ENCODE measurements around the gene ZNF385A.
A peak's percentile ranks its signal among the peaks of the same experiment; 100 is the strongest.

ZNF385A gene

GRCh38 chr12:54389607-54390175 is 5.2 kb upstream of the ZNF385A start:
- Histone ChIP-seq H3K4me3 (ENCODE audit: low read depth in 1 of 2, low read length in 2 of 2) (no peak overlapping the region), H3K9me3 (ENCODE audit: low read length) (no peaks in the 10 kb centered on the region), H3K36me3 (ENCODE audit: insufficient read depth, low read length) (peaks cover 4% of the 10 kb centered on the region), H3K27me3 (ENCODE audit: control insufficient read depth in 1 of 2, insufficient read depth in 2 of 2, low read length in 2 of 2) (no peaks in the 10 kb centered on the region), H3K27ac (ENCODE audit: low read depth, low read length) (no peak overlapping the region), H3K9ac (ENCODE audit: low read length) (no peak overlapping the region), H3K4me1 (ENCODE audit: insufficient read depth, low read length) (peaks cover 5% of the 10 kb centered on the region)

DNA sequence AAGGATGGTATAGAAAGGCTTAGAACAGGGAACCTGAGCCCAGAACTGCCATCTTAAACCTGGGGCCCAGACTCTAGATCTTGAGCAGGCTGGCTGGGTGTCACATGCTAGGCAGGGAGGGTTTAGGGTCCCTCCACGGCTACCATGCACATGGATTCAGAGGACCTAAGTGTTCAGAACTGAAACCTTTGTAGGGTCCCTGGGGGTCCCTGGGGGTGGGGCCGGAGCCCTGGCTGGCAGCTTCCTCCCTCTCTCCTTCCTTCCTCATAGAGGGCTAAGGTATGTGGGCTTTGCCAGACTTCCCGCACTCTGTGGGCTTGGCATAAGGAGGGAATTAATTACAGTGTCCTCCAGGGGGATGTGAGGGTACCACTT is 4.6 kb upstream of the ZNF385A start:
- H3K36me3 ChIP-seq (ENCODE audit: insufficient read depth, low read length): no peaks in the 10 kb centered on the region
- no peak overlapping the region for H3K27ac ChIP-seq (ENCODE audit: low read depth, low read length)
- H3K27me3 ChIP-seq (ENCODE audit: control insufficient read depth in 1 of 2, insufficient read depth in 2 of 2, low read length in 2 of 2): no peaks in the 10 kb centered on the region
- H3K9ac ChIP-seq (ENCODE audit: low read length): no peak overlapping the region
- peaks cover 5% of the 10 kb centered on the region for H3K4me1 ChIP-seq (ENCODE audit: insufficient read depth, low read length)
- H3K4me3 ChIP-seq (ENCODE audit: low read depth in 1 of 2, low read length in 2 of 2): no peak overlapping the region
- no peaks in the 10 kb centered on the region for H3K9me3 ChIP-seq (ENCODE audit: low read length)

GRCh38 chr12:54388237-54389133 is 4.0 kb upstream of the ZNF385A start:
- H3K36me3 ChIP-seq (ENCODE audit: insufficient read depth, low read length): no peaks in the 10 kb centered on the region
- H3K4me3 ChIP-seq (ENCODE audit: low read depth in 1 of 2, low read length in 2 of 2): no peak overlapping the region
- H3K27ac ChIP-seq (ENCODE audit: low read depth, low read length): no peak overlapping the region
- no peaks in the 10 kb centered on the region for H3K27me3 ChIP-seq (ENCODE audit: control insufficient read depth in 1 of 2, insufficient read depth in 2 of 2, low read length in 2 of 2)
- peaks cover 5% of the 10 kb centered on the region for H3K4me1 ChIP-seq (ENCODE audit: insufficient read depth, low read length)
- H3K9ac ChIP-seq (ENCODE audit: low read length): no peak overlapping the region
- no peaks in the 10 kb centered on the region for H3K9me3 ChIP-seq (ENCODE audit: low read length)

DNA sequence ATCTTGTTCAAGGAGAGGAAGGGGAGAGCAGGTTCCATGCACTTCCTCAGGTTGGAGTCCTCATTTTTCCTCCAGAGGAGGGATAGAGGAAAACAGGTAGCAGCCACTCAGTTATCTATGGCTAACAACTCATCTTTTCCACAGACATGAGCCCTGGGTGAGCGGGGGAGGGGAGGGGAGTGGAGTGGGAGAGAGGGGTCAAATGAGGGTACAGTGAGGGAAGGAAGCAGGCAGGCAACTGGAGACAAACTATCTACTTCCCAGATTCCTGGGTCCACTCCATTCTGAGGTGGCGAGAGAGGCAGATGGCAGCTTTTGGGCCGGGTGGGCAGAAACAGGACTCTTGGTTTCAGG is 2.6 kb upstream of the ZNF385A start:
- no peak overlapping the region for H3K27ac ChIP-seq (ENCODE audit: low read depth, low read length)
- H3K9ac ChIP-seq (ENCODE audit: low read length): no peak overlapping the region
- no peaks in the 10 kb centered on the region for H3K36me3 ChIP-seq (ENCODE audit: insufficient read depth, low read length)
- H3K9me3 ChIP-seq (ENCODE audit: low read length): no peaks in the 10 kb centered on the region
- peaks cover 5% of the 10 kb centered on the region for H3K4me1 ChIP-seq (ENCODE audit: insufficient read depth, low read length)
- H3K27me3 ChIP-seq (ENCODE audit: control insufficient read depth in 1 of 2, insufficient read depth in 2 of 2, low read length in 2 of 2): no peaks in the 10 kb centered on the region
- no peak overlapping the region for H3K4me3 ChIP-seq (ENCODE audit: low read depth in 1 of 2, low read length in 2 of 2)

GRCh38 chr12:54386403-54387113 is 2.0 kb upstream of the ZNF385A start:
- Histone ChIP-seq H3K27me3 (ENCODE audit: control insufficient read depth in 1 of 2, insufficient read depth in 2 of 2, low read length in 2 of 2) (no peaks in the 10 kb centered on the region), H3K9ac (ENCODE audit: low read length) (no peak overlapping the region), H3K4me3 (ENCODE audit: low read depth in 1 of 2, low read length in 2 of 2) (no peak overlapping the region), H3K36me3 (ENCODE audit: insufficient read depth, low read length) (no peaks in the 10 kb centered on the region), H3K4me1 (ENCODE audit: insufficient read depth, low read length) (peaks cover 5% of the 10 kb centered on the region), H3K27ac (ENCODE audit: low read depth, low read length) (no peak overlapping the region), H3K9me3 (ENCODE audit: low read length) (no peaks in the 10 kb centered on the region)

DNA sequence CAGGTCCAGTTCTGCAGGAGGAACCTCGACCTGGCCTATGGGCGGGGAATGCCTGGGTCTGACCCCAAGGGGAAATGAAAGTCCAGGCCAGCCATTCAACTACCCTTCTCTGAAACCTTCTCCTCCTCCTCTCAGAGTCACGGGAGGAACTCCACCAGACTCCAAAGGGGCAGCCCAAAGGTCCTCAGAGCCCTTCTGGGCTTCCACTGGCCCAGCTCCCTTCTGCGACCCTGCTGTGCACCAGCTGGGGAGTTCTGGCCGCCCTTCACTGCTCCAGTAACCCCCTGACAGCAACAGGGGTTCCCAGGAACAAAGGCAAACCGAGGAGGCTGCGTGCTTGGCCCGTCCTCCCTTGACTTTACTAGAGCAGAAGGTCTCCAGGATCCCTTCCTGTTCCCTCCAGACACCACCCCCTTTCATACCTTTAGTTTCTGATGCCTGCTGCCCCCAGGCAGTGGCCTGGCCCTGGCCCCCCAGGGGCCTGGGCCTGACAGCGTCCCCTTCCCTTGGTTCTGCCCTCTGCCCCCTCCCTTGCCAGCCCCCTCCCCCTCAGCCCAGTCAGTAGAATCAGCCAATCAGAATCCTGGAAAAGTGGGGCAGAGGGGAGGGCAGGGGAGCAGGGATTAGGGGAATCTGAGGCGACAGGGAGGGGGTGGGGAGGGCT is 850 bp upstream of the ZNF385A start:
- Histone ChIP-seq H3K9me3 (ENCODE audit: low read length) (no peaks in the 10 kb centered on the region), H3K4me1 (ENCODE audit: insufficient read depth, low read length) (peaks cover 5% of the 10 kb centered on the region), H3K36me3 (ENCODE audit: insufficient read depth, low read length) (no peaks in the 10 kb centered on the region), H3K9ac (ENCODE audit: low read length) (no peak overlapping the region), H3K4me3 (ENCODE audit: low read depth in 1 of 2, low read length in 2 of 2) (no peak overlapping the region), H3K27me3 (ENCODE audit: control insufficient read depth in 1 of 2, insufficient read depth in 2 of 2, low read length in 2 of 2) (no peaks in the 10 kb centered on the region), H3K27ac (ENCODE audit: low read depth, low read length) (no peak overlapping the region)

- Histone ChIP-seq H3K4me1 (ENCODE audit: insufficient read depth, low read length) (peaks cover 10% of the 10 kb centered on the region), H3K27ac (ENCODE audit: low read depth, low read length) (no peak overlapping the region), H3K9me3 (ENCODE audit: low read length) (no peaks in the 10 kb centered on the region), H3K27me3 (ENCODE audit: control insufficient read depth in 1 of 2, insufficient read depth in 2 of 2, low read length in 2 of 2) (no peaks in the 10 kb centered on the region), H3K9ac (ENCODE audit: low read length) (no peak overlapping the region), H3K4me3 (ENCODE audit: low read depth in 1 of 2, low read length in 2 of 2) (no peak overlapping the region), H3K36me3 (ENCODE audit: insufficient read depth, low read length) (no peaks in the 10 kb centered on the region)
Measured at GRCh38 chr12:54383041-54383609, 1.4 kb downstream of the ZNF385A start.

- H3K4me1 ChIP-seq (ENCODE audit: insufficient read depth, low read length): peaks cover 19% of the 10 kb centered on the region
- no peaks in the 10 kb centered on the region for H3K27me3 ChIP-seq (ENCODE audit: control insufficient read depth in 1 of 2, insufficient read depth in 2 of 2, low read length in 2 of 2)
- no peaks in the 10 kb centered on the region for H3K36me3 ChIP-seq (ENCODE audit: insufficient read depth, low read length)
- H3K4me3 ChIP-seq (ENCODE audit: low read depth in 1 of 2, low read length in 2 of 2): no peak overlapping the region
- no peak overlapping the region for H3K27ac ChIP-seq (ENCODE audit: low read depth, low read length)
- no peak overlapping the region for H3K9ac ChIP-seq (ENCODE audit: low read length)
- H3K9me3 ChIP-seq (ENCODE audit: low read length): no peaks in the 10 kb centered on the region
Measured at GRCh38 chr12:54381136-54381535, 3.4 kb downstream of the ZNF385A start.

DNA sequence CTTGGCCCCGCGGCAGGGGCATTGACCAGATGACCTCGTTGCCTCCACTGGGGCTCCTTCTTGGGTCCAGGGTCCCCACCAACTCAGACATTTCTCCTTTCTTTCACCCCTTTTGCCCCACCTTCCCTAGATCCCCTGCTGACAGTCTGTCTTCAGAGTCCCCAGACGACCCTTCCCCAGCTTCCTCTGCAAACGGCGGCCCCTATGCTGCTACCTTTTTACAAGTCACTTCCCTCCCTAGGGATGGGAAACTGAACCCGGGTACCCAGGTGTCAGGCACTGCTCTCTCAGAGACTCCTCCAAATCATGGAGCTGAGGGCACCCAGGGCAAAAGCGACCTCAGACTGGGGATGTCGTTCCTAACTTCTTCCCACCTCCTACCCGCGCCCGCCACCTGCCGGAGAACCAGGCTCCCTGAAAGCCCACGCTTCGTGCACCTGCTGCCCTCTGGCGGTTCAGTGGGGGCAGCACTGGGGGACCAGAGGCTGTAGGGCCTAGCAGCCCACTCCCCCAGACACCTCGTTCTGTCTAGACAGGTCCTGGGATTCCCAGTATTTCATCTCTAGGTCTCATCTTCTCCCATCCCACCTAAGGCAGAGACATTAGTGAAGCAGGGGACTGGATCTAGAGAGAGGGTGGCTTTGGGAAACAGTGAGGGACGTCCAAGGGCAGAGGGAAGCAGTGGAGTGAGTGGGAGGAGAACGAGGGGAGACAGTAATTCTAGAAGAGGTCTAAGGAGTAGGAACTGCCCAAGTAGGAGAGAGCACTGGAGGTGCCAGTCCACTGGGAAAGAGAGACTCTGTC is 4.9 kb downstream of the ZNF385A start:
- Histone ChIP-seq H3K9ac (ENCODE audit: low read length) (no peak overlapping the region), H3K27me3 (ENCODE audit: control insufficient read depth in 1 of 2, insufficient read depth in 2 of 2, low read length in 2 of 2) (no peaks in the 10 kb centered on the region), H3K36me3 (ENCODE audit: insufficient read depth, low read length) (no peaks in the 10 kb centered on the region), H3K4me3 (ENCODE audit: low read depth in 1 of 2, low read length in 2 of 2) (peak overlapping the region; percentile 58 to 76), H3K27ac (ENCODE audit: low read depth, low read length) (peak overlapping the region; percentile 94), H3K9me3 (ENCODE audit: low read length) (no peaks in the 10 kb centered on the region), H3K4me1 (ENCODE audit: insufficient read depth, low read length) (peaks cover 32% of the 10 kb centered on the region)

DNA sequence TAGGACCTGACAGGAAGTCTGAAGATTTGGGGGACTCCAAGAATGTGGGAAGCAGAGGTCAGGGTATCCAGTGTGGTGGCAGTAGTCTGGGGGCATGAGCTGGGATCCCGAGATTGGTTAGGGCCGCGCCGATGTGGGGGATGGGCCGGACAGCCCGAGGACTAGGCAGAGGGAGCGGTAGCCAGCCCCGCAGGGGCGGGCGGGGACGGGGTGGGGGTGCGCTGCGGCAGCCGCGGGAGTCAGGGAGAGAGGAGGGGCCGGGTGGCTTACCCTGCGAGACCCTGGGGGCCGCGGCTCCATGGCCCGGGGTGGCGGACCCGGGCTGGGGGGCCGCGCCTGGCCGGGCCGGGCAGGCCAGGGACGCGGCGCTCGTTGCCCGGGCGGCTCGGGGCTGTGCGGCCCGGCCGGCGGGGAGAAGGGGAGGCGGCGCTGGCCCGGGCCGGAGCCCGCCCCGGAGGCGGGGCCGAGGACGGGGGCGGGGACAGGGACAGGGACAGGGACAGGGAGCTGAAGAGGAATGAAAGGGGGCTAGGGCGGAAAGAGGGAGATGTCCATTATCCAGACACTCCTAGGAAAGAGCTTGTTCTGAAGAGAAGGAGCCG is 5.6 kb downstream of the ZNF385A start:
- Histone ChIP-seq H3K4me1 (ENCODE audit: insufficient read depth, low read length) (peaks cover 39% of the 10 kb centered on the region), H3K36me3 (ENCODE audit: insufficient read depth, low read length) (peaks cover 2% of the 10 kb centered on the region), H3K9me3 (ENCODE audit: low read length) (no peaks in the 10 kb centered on the region), H3K4me3 (ENCODE audit: low read depth in 1 of 2, low read length in 2 of 2) (peak overlapping the region; percentile 58 to 76), H3K27ac (ENCODE audit: low read depth, low read length) (peak overlapping the region; percentile 94), H3K9ac (ENCODE audit: low read length) (no peak overlapping the region), H3K27me3 (ENCODE audit: control insufficient read depth in 1 of 2, insufficient read depth in 2 of 2, low read length in 2 of 2) (no peaks in the 10 kb centered on the region)

Data from muscle layer of colon (tissue), 2 donors.